Transverse colon (tissue), 4 donors: ENCODE results near the gene FLCN. TPM values are rescaled to one million over a fixed set of nuclear protein-coding genes. Genes with fewer than 3 reads are reported as not detected.
"Not testable (repeated sequence)": the region's sequence is repeated elsewhere in the genome, so short reads cannot be mapped to it uniquely, and the experiment has no call there.

ENCODE experiments used
- DNase-seq: peaks from one replicate; pipeline ENCODE4 v3.0.0-alpha.2; 2019
- H3K27ac ChIP-seq, 4 donors: fragments of 200-600 bp; sonication (generic); 2 replicates each; pipeline ENCODE4 v1.5.1; 2016 to 2018; ENCODE audit warnings: inconsistent platforms in 4 of 4
- H3K27me3 ChIP-seq: fragments of 200-600 bp; sonication (generic); 2 replicates; pipeline ENCODE4 v1.5.1; 2017; ENCODE audit warnings: inconsistent platforms
- H3K36me3 ChIP-seq, 4 donors: fragments of 200-600 bp; sonication (generic); 2 replicates each; pipeline ENCODE4 v1.5.1; 2017 to 2019; ENCODE audit warnings: inconsistent platforms in 4 of 4
- H3K4me1 ChIP-seq, 4 donors: fragments of 200-600 bp; sonication (generic); 2 replicates each; pipeline ENCODE4 v1.5.1; 2017 to 2020; ENCODE audit warnings: inconsistent platforms in 4 of 4
- H3K4me3 ChIP-seq, 4 donors: fragments of 200-600 bp; sonication (generic); 1 replicate in 1 of 4; 2 replicates in 3 of 4; pipeline versions ENCODE4 v1.5.1 to v1.6.1; 2017 to 2019; ENCODE audit warnings: inconsistent platforms in 4 of 4
- H3K9me3 ChIP-seq, 2 donors: fragments of 200-600 bp; sonication (generic); 2 replicates each; pipeline ENCODE4 v1.5.1; 2017 to 2019; ENCODE audit warnings: inconsistent platforms in 2 of 2
- EP300 ChIP-seq: sonication (generic); formaldehyde crosslinking; IDR thresholded peaks from one replicate; pipeline ENCODE4 v1.6.1; 2017; ENCODE audit warnings: antibody characterized with exemption, low read depth
- POLR2A ChIP-seq: fragments of 450-650 bp; IDR thresholded peaks from one replicate; pipeline ENCODE4 v1.6.1; 2016; ENCODE audit warnings: antibody characterized with exemption, mild to moderate bottlenecking, moderate library complexity
- POLR2AphosphoS5 ChIP-seq, 3 donors: sonication (generic); formaldehyde crosslinking; IDR thresholded peaks; one replicate each; pipeline ENCODE4 v1.6.1; 2016; ENCODE audit warnings: antibody characterized with exemption in 3 of 3
- WGBS, 2 donors: methylation state at CpG; one replicate each; pipeline ENCODE4 v1.1.5; 2018; ENCODE audit warnings: low coverage in 1 of 2; 5-methylcytosine and 5-hydroxymethylcytosine counted together
- in situ Hi-C, 4 donors: fragments of 200-750 bp; cut with MboI; loops; one replicate each; pipeline versions ENCODE4 v1.15.0 to v1.15.1; 2017; ENCODE audit warnings: low sequenced_read_pairs in 3 of 4, low pct_ligation_motif_present in 1 of 4, low pct_unique_long_range_greater_than_20kb in 1 of 4
- intact Hi-C: fragments of 100-400 bp; cut with DNase I; formaldehyde crosslinking; loops from one replicate; pipeline ENCODE4 v1.15.1; 2023; ENCODE audit warnings: low total_unique reads
- total RNA-seq, 4 donors: library from RNA; depleted of rRNA; stranded (reverse); fragments of >200 nt; gene quantifications; one replicate each; pipeline ENCODE4 v1.1.0, GENCODE V29; 2016
- TF ChIP-seq, protein P1 (sequence below), 5 experiments: fragments of 200-600 bp in 3 of 5; fragments of 450-650 bp in 2 of 5; sonication (generic) in 3 of 5; IDR thresholded peaks; 1 replicate in 2 of 5; 2 replicates in 3 of 5; pipeline ENCODE4 v1.5.1; 2016 to 2017; ENCODE audit warnings: antibody characterized with exemption in 5 of 5, inconsistent platforms in 3 of 5, mild to moderate bottlenecking in 2 of 5, moderate library complexity in 1 of 5

Gene FLCN
- total RNA-seq, 4 donors from 2014 or later = 43.0 to 560 (median 81.1) TPM

DNA sequence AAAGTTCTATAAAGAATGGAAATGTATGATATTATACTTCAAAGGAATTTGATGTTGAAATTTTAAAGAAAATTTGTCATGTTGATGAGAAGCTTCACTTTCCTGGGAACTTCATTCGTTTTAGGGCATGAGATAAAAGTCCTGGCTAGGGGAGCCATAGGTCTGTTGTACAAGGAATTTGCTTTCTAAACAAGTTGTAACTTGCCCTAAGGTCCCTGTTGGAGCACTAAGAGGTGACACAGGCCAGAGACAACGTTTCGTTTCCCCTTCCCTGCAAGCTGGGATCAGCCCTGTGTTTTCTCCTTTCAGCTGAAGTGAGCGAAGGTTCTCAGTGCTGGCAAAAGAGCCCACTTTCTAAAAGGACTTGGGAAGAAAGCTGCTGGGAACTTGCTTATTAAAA, 47.4 kb downstream of the FLCN start:
- DNase-seq = no peak
- no peaks in the 10 kb centered on the region for H3K36me3 ChIP-seq
- in situ Hi-C loops (no loop called here), intact Hi-C loops (no loop called here)
- no peak overlapping the region for H3K4me3 ChIP-seq
- peaks cover 8 to 28% (median 14%) of the 10 kb centered on the region in 4 donors for H3K4me1 ChIP-seq
- peak overlapping the region; percentile 21 to 80 (median 74) for H3K27ac ChIP-seq
- no peaks in the 10 kb centered on the region for H3K27me3 ChIP-seq
- TF ChIP-seq POLR2A (no peak), POLR2AphosphoS5 (IDR thresholded peaks at IDR 0.05) (no peak), EP300 (no peak)
- TF ChIP-seq, protein P1, sequence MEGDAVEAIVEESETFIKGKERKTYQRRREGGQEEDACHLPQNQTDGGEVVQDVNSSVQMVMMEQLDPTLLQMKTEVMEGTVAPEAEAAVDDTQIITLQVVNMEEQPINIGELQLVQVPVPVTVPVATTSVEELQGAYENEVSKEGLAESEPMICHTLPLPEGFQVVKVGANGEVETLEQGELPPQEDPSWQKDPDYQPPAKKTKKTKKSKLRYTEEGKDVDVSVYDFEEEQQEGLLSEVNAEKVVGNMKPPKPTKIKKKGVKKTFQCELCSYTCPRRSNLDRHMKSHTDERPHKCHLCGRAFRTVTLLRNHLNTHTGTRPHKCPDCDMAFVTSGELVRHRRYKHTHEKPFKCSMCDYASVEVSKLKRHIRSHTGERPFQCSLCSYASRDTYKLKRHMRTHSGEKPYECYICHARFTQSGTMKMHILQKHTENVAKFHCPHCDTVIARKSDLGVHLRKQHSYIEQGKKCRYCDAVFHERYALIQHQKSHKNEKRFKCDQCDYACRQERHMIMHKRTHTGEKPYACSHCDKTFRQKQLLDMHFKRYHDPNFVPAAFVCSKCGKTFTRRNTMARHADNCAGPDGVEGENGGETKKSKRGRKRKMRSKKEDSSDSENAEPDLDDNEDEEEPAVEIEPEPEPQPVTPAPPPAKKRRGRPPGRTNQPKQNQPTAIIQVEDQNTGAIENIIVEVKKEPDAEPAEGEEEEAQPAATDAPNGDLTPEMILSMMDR (IDR thresholded peaks at IDR 0.05) = no peak
- no peaks in the 10 kb centered on the region for H3K9me3 ChIP-seq
- 57 to 64% methylated on average over 4 of the region's 4 CpGs for WGBS, 2 donors

DNA sequence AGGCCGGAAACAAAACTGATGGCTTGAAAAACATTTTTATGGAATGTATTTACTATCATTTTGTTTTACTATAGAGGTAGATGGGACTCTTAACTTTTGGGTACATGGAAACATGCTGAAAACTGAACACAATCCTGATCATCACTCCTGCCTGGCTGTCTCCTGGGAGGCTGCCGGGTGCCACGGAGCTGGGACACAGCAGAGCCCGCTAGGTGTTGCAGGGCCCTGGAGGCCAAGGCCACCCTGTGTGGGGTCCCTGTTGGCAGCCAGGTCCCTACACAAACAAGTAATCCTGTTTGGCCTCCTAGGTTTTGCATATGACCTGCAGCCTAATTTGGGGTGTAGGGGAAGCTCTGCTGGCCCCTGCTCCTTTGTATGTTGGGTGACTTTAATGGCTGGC, 48.4 kb downstream of the FLCN start:
- DNase-seq = no peak
- in situ Hi-C loops (no loop called here), intact Hi-C loops (no loop called here)
- no peak for TF ChIP-seq POLR2A
- TF ChIP-seq POLR2AphosphoS5 (IDR thresholded peaks at IDR 0.05) = no peak
- TF ChIP-seq EP300 = no peak
- TF ChIP-seq, protein P1 (IDR thresholded peaks at IDR 0.05) = no peak
- Histone ChIP-seq H3K36me3 (no peaks in the 10 kb centered on the region), H3K27me3 (no peaks in the 10 kb centered on the region), H3K9me3 (no peaks in the 10 kb centered on the region), H3K4me1 (peaks cover 8 to 28% (median 14%) of the 10 kb centered on the region in 4 donors), H3K27ac (no peak overlapping the region), H3K4me3 (no peak overlapping the region)
- 97 to 100% methylated on average over 3 to 4 of the region's 4 CpGs for WGBS, 2 donors

DNA sequence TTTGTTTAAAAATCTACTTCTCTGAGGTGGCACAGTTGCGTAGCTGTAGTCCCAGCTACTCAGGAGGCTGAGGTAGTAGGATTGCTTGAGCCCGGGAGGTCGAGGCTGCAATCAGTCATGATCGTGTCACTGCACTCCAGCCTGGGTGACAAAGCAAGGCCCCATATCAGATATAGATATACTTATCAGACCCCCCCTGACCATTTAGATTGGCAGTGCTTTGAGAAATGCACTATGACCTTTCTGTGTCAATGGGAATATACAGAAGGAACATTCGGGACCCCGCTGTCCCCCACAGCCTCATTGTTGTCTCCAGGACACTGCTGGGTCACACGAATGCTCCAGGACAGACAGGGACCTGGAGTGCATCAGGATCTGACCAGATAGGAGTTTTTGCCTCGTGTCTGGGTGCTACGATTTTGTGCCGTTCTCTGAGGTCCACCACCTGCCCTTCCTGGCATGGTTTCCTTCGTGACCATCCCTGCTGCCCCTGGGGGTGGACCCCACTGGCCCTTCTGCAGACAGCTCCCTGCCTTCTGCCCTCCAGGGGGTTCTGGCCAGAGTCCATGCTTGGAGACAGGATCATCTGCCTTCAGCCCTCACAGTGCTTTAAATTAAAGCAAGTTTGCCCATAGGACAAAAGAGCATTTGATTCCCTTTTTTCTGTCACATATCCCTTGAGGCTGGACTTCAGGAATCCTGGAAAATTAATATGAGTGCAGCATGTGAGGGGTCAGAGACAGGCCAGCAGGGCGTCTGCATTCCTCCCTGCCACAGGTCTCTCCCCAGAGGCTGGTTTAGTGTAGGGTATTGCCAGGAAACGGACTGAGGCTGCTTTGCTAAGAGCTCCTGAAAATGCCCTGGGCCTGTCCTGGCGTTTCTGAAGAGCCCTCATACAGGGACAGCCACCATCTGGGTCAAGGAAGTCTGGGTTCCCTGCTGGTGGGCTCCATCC, 50.1 kb downstream of the FLCN start:
- no peak for DNase-seq
- H3K27me3 ChIP-seq = no peaks in the 10 kb centered on the region
- H3K4me1 ChIP-seq = peaks cover 8 to 25% (median 11%) of the 10 kb centered on the region in 4 donors
- TF ChIP-seq EP300 (no peak), POLR2A (no peak), POLR2AphosphoS5 (IDR thresholded peaks at IDR 0.05) (no peak)
- TF ChIP-seq, protein P1 (IDR thresholded peaks at IDR 0.05) = no peak
- no peaks in the 10 kb centered on the region for H3K9me3 ChIP-seq
- in situ Hi-C loops (no loop called here), intact Hi-C loops (no loop called here)
- no peak overlapping the region for H3K27ac ChIP-seq
- H3K4me3 ChIP-seq = no peak overlapping the region
- WGBS, 2 donors = 82 to 83% methylated on average over 4 to 14 of the region's 14 CpGs
- H3K36me3 ChIP-seq = peaks cover 0 to 4% (median 0%) of the 10 kb centered on the region in 4 donors

DNA sequence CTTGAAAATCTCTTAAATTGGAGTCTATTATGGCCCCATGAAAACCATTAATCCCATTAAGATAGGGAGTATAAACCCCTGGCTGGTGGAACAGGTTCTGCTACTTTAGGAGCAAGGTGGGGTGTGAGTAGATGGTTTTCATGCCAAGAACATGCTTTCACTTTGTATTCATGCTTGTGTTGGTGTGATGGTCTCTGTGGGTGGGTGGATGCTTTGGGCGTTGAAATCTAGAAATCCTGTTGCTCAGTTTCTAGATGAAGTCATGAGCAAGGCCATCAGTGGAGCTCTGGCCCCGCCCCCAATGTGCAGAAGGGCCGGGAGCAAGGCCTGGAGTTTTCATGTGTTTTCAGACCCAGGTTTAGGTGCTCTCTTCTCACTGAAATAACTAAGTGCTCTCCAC, 50.9 kb downstream of the FLCN start:
- intact Hi-C loops = no loop called here
- 42% methylated on average over 3 of the region's 3 CpGs; no CpG with 5 or more reads in 1 of the 2 donors for WGBS, 2 donors
- Histone ChIP-seq H3K9me3 (no peaks in the 10 kb centered on the region), H3K4me3 (no peak overlapping the region), H3K27me3 (no peaks in the 10 kb centered on the region), H3K36me3 (peaks cover 0 to 6% (median under 1%) of the 10 kb centered on the region in 4 donors), H3K4me1 (peaks cover 2 to 25% (median 9%) of the 10 kb centered on the region in 4 donors), H3K27ac (no peak overlapping the region)
- TF ChIP-seq POLR2A = no peak
- TF ChIP-seq, protein P1 (IDR thresholded peaks at IDR 0.05) = no peak
- TF ChIP-seq POLR2AphosphoS5 (IDR thresholded peaks at IDR 0.05) = no peak
- TF ChIP-seq EP300 = no peak
- in situ Hi-C loops = no loop called here
- DNase-seq = no peak

DNA sequence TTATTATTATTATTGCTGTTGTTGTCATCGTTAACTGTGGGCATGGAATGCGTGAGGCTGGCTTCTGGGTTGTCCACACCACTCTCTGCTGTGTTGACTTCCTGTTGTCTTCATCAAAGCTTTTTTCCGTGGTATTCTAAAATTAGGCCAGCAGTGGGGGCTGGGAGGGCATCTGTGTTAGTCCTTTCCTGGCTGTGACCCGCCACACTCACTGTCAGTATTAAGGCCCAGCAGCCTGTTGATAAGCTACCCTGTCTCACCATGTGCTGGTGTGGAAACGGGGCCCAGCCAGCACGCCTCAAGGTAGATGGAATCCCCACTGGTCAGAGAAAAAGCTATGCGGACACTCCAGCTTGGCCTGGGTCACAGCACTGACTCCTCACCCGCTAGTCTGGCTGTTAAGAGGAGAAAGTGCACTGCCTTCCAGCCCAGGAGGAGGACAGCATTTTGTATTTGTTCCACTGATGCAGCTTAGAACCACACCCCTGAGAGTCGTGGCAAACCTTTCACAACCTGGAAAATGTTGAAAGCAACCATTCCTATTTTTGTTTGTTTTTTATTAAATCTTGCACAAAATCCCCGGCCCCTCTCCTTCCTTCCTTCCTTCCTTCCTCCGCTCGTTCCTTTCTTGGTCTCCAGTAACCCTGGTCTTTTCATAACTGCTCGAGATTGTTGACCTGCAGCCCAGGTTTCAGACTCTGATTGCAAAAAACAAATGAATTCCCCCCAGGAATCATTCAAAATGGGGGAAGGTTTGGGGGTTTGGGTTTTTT, 51.8 kb downstream of the FLCN start:
- in situ Hi-C loops, H3K27ac ChIP-seq: not testable (repeated sequence)
- WGBS, 2 donors = 67 to 74% methylated on average over 3 to 13 of the region's 13 CpGs

More for the DNA sequence above, 51.8 kb downstream of the FLCN start:
- H3K9me3 ChIP-seq, intact Hi-C loops, DNase-seq, H3K27me3 ChIP-seq, H3K4me3 ChIP-seq: not testable (repeated sequence)
- Histone ChIP-seq H3K4me1 (peaks cover 0 to 20% (median 7%) of the 10 kb centered on the region in 4 donors), H3K36me3 (peaks cover 0 to 15% (median 4%) of the 10 kb centered on the region in 4 donors)
